GM19452 (cell line): ENCODE data around the gene PKNOX2.

ENCODE experiments used
- ATAC-seq: cut with Tn5 transposase; IDR thresholded peaks from one replicate; pipeline ENCODE4 v1.9.1; 2021; ENCODE audit not compliant: unreplicated experiment

PKNOX2 gene

GRCh38 chr11:125281831-125282595 is 117.5 kb downstream of the PKNOX2 start:
- no peak for ATAC-seq

GRCh38 chr11:125282596-125282914 is 118.0 kb downstream of the PKNOX2 start:
- ATAC-seq: no peak

GRCh38 chr11:125284245-125284850 is 119.8 kb downstream of the PKNOX2 start:
- no peak for ATAC-seq

GRCh38 chr11:125285844-125286243 is 121.3 kb downstream of the PKNOX2 start:
- no peak for ATAC-seq

GRCh38 chr11:125286486-125286885 is 121.9 kb downstream of the PKNOX2 start:
- ATAC-seq: no peak

- no peak for ATAC-seq
Measured at GRCh38 chr11:125287491-125288210, 123.1 kb downstream of the PKNOX2 start.

- ATAC-seq: no peak
Measured at GRCh38 chr11:125289419-125290098, 125.0 kb downstream of the PKNOX2 start.

GRCh38 chr11:125290263-125290662 is 125.7 kb downstream of the PKNOX2 start:
- ATAC-seq: no peak

GRCh38 chr11:125292100-125292499 is 127.5 kb downstream of the PKNOX2 start:
- ATAC-seq: no peak

GRCh38 chr11:125293596-125293995 is 129.0 kb downstream of the PKNOX2 start:
- no peak for ATAC-seq

- ATAC-seq: no peak
Measured at GRCh38 chr11:125295931-125296330, 131.4 kb downstream of the PKNOX2 start.

- no peak for ATAC-seq
Measured at GRCh38 chr11:125297346-125297915, 132.9 kb downstream of the PKNOX2 start.

- no peak for ATAC-seq
Measured at GRCh38 chr11:125299061-125299615, 134.6 kb downstream of the PKNOX2 start.

GRCh38 chr11:125299821-125300220 is 135.3 kb downstream of the PKNOX2 start:
- no peak for ATAC-seq

GRCh38 chr11:125300791-125301218 is 136.3 kb downstream of the PKNOX2 start:
- ATAC-seq: no peak

- ATAC-seq: no peak
Measured at GRCh38 chr11:125301346-125301745, 136.8 kb downstream of the PKNOX2 start.

GRCh38 chr11:125303186-125303585 is 138.6 kb downstream of the PKNOX2 start:
- ATAC-seq: no peak

- no peak for ATAC-seq
Measured at GRCh38 chr11:125303694-125304093, 139.1 kb downstream of the PKNOX2 start.

GRCh38 chr11:125304136-125304535 is 139.6 kb downstream of the PKNOX2 start:
- no peak for ATAC-seq

GRCh38 chr11:125304876-125305275 is 140.3 kb downstream of the PKNOX2 start:
- ATAC-seq: no peak

GRCh38 chr11:125305345-125305744 is 140.8 kb downstream of the PKNOX2 start:
- ATAC-seq: no peak
